ENCODE data around the gene GPN3.
"Not testable (repeated sequence)": the region's sequence is repeated elsewhere in the genome, so short reads cannot be mapped to it uniquely, and the experiment has no call there.

The GPN3 gene

DNA sequence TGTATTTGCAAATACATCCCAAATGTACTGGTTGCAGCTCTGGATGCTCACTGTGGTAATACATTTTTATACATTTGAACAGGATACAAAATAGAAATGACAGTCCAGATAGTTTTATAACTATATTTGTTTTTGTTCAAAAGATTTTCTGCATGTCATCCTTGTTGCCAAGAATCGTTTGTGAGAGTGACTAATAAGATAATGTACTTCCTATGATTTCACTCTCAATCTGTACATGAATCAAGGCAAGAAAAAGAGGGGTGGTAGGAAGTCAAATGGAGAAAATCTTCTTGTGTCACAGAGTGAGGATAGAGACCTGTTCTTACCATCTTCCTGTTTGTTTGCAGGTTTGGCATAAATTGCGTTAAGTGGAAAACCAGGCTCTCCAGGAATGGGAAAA, 31.8 kb downstream of the GPN3 start:
- no peak for DNase-seq

DNA sequence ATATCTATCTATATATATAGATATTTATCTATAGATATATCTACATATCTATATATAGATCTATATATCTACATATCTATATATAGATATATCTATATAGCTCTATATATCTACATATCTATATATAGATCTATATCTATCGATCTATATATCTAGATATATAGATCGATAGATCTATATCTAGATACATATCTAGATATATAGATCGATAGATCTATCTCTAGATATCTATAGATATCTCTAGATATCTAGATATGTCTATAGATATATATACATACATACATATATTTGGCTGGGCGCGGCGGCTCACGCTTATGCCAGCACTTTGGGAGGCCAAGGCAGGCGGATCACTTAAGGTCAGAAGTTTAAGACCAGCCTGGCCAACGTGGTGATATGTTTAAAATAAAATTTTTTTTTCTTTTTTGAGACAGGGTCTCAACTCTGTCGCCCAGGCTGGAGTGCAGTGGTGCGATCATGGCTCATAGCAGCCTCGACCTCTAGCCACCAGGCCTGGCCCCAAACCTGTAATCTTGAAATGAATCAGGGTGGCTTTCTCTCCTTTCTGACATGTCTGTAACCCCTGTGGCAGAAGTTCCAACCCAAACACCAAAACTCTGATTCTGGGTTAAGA, 36.0 kb downstream of the GPN3 start:
- no peak for DNase-seq

DNA sequence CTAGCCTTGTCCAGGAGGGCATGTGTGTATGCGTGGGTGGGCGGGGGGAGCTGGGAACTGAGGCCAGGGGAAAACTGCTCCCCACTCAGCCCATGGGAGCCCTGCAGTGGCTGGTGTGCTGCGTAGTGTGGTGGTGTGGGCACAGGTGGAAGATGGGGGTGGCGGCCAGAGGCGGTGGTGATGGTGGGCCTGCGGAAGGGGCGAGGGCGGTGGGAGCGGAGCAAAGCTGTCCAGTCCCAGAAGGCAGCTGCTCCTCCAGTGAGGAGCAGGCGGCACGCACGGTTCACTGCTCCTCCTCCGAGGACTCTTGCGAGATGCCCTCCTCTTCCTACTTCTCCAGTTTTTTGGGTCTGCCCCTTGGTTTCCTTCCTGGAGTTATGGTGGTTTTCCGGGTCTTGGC, 38.4 kb downstream of the GPN3 start:
- DNase-seq = not testable (repeated sequence)

DNA sequence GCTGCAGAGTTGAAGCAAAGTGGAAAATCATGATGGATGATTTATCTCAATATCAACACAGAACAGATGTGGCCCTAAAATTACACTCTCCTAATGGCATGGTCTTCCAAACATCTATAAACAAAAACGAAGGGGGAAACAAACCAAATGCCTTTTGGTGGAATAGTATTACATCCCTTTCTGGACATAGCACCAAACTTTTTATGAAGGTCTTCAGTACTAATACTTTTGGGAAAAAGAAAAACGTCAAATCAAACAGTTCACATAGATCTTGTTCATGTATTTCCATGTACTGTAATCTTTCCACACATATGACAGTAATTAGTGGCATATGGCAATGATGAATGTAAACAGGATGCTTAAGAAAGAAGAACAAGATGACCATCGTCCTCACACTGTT, 41.7 kb downstream of the GPN3 start:
- no peak for DNase-seq

DNA sequence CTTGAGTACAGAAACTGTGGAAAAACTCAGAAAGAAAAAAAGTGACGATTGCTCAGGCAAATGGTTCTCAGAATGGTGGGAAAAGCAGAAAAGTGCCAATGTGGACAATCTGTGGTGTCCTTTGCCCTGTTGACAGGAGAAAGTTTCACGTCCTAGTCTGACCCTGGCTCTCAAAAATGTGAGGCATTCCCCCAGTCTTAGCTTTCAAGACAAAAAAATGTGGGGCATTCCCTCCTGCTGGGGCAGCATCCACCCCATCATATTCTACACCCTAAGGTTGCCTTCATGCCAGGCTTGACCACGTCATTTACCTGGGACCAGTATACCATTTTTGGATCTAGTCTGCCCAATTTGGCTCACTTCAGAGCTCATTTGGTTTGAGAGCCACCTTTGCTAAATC, 43.8 kb downstream of the GPN3 start:
- no peak for DNase-seq

DNA sequence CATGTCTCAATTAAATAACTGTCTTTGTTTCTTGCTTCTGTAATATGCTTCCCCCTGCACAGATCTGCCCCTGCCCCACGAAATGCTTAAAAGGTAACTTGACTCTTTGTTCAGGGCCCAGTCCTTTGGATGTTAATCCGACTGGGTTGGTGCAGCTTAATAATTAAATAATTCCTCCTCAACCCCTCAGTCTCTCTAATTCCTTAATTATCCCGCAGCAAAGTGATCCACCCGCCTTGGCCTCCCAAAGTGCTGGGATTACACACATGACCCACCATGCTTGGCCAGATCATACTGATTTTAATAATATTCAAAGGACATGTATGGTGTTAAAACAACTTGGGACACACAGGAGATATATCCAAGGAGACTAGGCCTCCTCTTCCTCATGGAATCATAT, 46.4 kb downstream of the GPN3 start:
- no peak for DNase-seq

DNA sequence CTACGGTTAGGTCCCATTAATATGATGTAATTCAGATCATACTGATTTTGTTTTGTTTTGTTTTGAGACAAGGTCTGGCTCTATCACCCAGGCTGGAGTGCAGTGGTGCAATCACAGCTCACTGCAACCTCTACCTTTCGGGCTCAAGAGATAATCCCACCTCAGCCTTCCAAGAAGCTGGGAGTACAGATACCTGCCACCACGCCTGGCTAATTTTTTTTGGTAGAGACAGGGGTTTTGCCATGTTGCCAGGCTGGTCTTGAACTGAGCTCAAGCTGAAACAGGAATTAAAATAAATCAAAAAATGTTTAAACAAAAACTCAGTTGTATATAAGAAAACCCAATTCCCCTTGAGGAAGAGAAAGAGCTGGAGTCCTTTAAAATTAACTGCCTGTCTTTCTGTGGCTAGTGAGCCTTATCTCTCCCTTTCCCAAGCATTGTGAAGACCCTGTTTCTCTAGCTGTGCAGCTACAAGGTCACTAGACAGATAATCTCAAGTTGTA, 46.8 kb downstream of the GPN3 start:
- no peak for DNase-seq

DNA sequence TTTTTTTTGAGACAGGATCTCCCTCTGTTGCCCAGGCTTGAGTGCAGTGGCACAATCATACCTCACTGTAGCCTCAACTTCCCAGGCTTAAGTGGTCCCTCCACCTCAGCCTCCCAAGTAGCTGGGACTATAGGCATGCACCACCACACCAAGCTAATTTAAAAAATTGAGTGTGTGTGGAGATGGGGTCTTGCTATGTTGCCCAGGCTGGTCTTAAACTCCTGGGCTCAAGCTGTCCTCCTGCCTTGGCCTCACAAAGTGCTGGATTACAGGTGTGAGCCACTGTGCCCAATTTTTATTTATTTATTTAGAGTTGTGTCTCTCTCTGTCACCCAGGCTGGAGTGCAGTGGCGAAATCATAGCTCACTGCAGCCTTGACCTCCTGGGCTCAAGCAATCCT, 47.4 kb downstream of the GPN3 start:
- not testable (repeated sequence) for DNase-seq

DNA sequence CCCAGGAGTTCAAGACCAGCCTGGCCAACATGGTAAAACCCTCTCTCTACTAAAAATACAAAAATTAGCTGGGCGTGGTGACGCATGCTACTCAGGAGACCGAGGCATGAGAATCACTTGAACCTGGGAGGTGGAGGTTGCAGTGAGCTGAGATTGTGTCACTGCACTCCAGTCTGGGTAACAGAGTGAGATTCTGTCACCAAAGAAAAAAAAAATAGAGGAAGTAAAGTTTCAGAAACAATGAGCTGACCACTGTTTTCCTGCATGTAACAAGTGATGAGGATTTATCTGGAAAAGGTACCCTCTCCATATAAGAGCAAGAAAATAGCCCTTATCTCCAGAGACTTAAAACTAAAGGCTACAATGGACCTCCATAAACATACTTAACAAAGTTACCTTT, 50.9 kb downstream of the GPN3 start:
- DNase-seq = not testable (repeated sequence)

DNA sequence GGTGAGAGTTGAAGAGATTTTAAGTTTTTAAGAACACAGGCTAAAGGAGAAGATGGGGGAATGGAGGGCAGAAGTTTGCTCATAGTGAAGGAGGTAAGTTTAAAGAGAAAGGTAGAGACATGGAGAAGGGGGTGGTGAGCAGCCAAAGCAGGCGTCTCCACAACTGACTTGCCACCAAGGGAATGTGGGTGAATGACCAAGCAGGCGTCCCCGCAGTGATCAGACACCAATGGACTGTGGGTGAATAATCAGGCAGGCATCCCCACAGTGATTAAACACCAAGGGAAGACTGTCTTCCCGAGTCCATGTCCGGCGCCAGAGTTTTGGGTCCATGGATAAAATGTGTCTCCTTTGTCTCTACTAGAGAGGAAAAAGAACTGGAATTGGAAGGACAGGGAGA, 58.0 kb downstream of the GPN3 start:
- not testable (repeated sequence) for DNase-seq

DNA sequence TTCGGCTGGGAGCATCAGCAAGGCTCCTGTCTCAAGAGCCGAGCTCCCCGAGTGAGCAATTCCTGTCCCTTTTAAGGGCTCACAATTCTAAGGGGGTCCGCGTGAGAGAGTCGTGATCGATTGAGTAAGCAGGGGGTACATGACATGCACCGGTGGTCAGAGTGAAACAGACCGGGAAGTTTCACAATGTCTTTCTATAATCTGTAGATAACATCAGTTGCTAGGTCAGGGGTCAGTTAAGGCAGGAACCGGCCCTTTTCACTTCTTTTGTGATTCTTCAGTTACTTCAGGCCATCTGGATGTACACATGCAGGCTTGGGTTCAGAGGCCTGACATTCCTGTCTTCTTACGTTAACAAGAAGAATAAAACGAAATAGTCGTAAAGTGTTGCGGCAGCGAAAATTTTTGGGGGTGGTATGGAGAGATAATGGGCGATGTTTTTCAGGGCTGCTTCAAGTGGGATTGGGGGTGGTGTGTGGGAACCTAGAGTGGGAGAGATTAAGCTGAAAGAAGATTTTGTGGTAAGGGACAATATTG, 62.9 kb downstream of the GPN3 start:
- DNase-seq = not testable (repeated sequence)

DNA sequence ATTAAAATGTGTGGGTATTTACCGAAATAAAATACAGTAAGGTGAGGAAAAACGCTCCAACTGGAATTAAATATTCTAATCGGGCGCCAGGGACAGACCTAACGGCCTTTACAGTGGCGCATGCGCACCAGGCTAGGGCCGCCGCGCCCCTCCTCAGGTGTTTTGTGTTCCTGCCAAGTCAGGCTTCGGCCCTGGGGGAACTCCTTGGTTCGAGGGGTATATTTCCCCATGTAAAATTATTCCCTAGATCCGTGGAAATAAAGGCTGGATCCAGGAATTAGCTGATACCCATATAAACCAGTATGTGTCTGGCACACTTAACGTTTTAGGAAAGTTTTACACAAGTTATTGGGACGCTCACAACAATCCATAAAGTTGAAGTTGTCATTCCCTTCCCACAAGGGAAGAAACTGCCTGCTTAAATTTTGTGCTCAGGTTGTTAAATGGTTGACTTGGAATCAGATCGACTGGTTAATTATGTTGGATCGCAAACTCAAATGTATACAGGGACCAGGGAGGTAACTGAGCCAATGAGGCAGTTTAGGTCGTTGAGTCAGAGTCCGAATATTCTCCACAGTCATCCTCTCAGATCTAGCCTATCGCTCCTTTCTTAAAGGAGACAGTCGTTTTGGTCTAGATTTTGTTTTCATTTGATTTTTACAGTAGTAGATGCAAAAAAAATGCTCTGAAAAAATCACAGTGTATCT, 63.9 kb downstream of the GPN3 start:
- DNase-seq = peak; percentile 94

DNA sequence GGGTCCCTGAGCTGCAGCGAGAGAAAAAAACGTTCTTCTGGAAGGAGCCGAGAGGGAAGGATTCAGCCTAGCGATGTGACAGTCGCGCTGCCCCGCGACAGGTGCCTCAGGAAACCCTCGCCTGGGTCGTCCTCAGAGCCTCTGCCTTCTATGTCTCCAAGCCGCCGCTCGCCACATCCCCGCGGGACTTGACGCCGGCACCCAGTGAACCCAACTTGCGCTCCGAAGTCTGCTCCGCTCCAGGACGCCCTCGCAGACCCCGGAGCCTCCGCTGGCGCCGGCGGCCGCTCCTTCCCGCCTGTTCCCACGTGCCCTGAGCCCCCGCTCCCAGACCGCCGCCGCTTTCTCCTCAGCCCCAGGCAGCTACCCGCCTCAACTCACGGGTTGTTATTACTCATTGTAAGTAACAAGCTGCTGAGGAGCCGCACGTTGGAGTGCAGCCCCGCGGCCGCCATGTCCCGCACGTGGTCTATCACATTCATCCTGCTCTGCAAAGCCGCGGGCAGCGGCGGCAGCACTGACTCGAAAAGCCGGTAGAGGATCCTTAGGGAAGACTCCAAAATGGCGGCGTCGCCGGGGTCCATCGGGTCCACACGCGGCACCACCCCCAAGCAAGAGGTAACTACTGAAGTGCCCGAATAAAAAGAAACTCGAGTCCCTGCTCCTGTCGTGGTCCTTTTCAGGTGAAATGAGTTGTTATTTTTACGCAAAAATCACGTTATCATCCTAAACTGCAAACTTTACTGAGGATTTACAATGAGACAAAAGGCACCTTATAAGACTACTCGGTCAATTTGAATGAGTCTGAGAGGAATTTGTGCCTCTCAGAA, 64.7 kb downstream of the GPN3 start, which contains the start of gene ANAPC7:
ANAPC7 (minus strand) TSS at position 563 of the 830 bp plus-strand sequence; CDS start at position 482, 81 bp downstream.
- peak; percentile 94 for DNase-seq

Measured in NCI-H510A treated with DMSO at 0.1 percent for 48 hours (cell line).